ENCODE measurements around the gene C4B.
"Not testable (repeated sequence)": the region's sequence is repeated elsewhere in the genome, so short reads cannot be mapped to it uniquely, and the experiment has no call there.

The C4B gene

GRCh38 chr6:31972709-31973350 is 41.8 kb upstream of the C4B start:
- Mint-ChIP-seq H3K27ac (peak overlapping the region; percentile 100), H3K4me3 (peak overlapping the region; percentile 91), H3K4me1 (peaks cover 35% of the 10 kb centered on the region), H3K9me3 (peaks cover 29% of the 10 kb centered on the region), H3K36me3 (ENCODE audit: low read depth) (peaks cover 46% of the 10 kb centered on the region), H3K27me3 (ENCODE audit: low read depth, poor library complexity) (peaks cover 2% of the 10 kb centered on the region)
- DNase-seq = no peak
- no peak for TF ChIP-seq CTCF (IDR thresholded peaks at IDR 0.05)

- Mint-ChIP-seq H3K9me3 (peaks cover 32% of the 10 kb centered on the region), H3K36me3 (ENCODE audit: low read depth) (peaks cover 51% of the 10 kb centered on the region), H3K4me1 (peaks cover 23% of the 10 kb centered on the region)
- DNase-seq; H3K27me3 Mint-ChIP-seq (ENCODE audit: low read depth, poor library complexity); H3K4me3 Mint-ChIP-seq; H3K27ac Mint-ChIP-seq: not testable (repeated sequence)
These were observed 38.5 kb upstream of the C4B start for GRCh38 chr6:31976065-31976464.

DNA sequence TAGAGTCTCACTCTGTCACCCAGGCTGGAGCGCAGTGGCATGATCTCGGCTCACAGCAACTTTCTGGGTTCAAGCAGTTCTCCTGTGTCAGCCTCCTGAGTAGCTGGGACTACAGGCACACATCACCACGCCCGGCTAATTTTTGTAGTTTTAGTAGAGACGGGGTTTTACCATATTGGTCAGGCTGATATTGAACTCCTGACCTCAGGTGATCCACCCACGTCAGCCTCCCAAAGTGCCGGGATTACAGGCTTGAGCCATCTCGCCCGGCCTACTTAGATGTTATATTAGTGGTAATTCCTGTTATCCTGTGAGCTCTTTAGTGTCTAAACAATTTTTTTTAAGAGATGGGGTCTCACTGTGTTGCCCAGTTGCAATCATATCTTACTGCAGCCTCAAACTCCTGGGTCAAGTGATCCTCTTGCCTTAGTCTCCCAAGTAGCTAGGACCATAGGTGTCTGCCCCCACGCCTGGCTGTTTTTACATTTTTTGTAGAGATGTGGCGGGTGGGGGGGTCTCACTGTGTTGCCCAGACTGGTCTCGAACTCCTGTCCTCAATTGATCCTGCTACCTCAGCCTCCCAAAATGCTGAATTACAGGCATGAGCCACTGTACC is 36.7 kb upstream of the C4B start:
- Mint-ChIP-seq H3K27ac (no peak overlapping the region), H3K9me3 (peaks cover 32% of the 10 kb centered on the region), H3K27me3 (ENCODE audit: low read depth, poor library complexity) (peaks cover 2% of the 10 kb centered on the region), H3K4me1 (peaks cover 10% of the 10 kb centered on the region), H3K36me3 (ENCODE audit: low read depth) (peaks cover 49% of the 10 kb centered on the region), H3K4me3 (no peak overlapping the region)
- no peak for DNase-seq
- TF ChIP-seq CTCF (IDR thresholded peaks at IDR 0.05) = no peak

DNA sequence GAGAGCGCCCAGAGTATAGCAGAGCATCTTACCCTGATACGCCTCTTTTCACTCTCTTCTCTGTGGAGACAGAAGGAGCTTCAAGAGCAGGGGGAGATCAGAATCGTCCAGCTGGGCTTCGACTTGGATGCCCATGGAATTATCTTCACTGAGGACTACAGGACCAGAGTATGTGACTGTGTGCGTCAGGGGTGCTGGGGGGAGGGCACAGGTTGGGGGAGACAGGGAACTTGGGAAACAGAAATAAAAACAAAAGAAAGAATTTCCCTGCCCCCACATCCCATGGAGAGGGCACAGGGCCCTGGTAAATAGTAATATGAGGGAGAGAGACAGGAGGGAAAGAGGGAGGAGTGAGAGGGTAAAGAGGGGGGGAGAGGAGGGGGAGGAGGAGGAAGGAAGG is 35.8 kb upstream of the C4B start:
- H3K4me1 Mint-ChIP-seq = peaks cover under 1% of the 10 kb centered on the region
- H3K36me3 Mint-ChIP-seq (ENCODE audit: low read depth) = peaks cover 39% of the 10 kb centered on the region
- H3K27ac Mint-ChIP-seq = no peak overlapping the region

DNA sequence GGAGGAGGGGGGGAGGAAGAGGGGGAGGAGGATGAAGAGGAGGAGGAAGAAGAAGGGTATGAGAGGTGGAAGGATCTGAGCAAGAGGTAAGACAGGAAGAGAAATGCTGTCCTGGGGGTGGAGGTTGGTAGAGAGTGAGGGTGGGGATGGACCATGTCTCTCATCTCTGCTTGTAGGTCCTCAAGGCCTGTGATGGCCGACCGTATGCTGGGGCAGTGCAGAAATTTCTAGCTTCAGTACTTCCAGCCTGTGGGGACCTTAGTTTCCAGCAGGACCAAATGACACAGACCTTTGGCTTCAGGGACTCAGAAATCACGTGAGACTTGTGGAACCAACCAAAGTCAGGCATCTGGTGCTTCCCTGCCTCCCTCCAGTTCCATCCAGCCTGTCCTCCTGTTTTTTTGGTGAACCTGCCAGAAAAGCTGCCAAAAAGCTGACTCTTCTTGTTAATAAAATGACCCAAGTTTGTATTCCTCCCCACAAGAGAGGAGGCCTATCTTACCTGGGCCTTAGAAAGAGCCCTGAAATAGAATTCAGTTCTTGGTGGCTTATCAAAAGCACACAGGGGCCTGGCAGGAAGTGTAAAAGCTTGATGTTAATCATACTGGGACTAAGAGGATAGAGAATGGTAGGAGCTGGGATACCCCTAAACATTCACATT is 35.2 kb upstream of the C4B start:
- Mint-ChIP-seq H3K4me1 (no peaks in the 10 kb centered on the region), H3K27ac (no peak overlapping the region), H3K27me3 (ENCODE audit: low read depth, poor library complexity) (peaks cover 2% of the 10 kb centered on the region), H3K36me3 (ENCODE audit: low read depth) (peaks cover 34% of the 10 kb centered on the region), H3K4me3 (no peak overlapping the region), H3K9me3 (peaks cover 27% of the 10 kb centered on the region)
- TF ChIP-seq CTCF (IDR thresholded peaks at IDR 0.05) = no peak
- DNase-seq = no peak

More for the DNA sequence above, 35.8 kb upstream of the C4B start:
- TF ChIP-seq CTCF (IDR thresholded peaks at IDR 0.05) = no peak
- DNase-seq = no peak
- Mint-ChIP-seq H3K4me3 (no peak overlapping the region), H3K27me3 (ENCODE audit: low read depth, poor library complexity) (peaks cover 2% of the 10 kb centered on the region), H3K9me3 (peaks cover 32% of the 10 kb centered on the region)

DNA sequence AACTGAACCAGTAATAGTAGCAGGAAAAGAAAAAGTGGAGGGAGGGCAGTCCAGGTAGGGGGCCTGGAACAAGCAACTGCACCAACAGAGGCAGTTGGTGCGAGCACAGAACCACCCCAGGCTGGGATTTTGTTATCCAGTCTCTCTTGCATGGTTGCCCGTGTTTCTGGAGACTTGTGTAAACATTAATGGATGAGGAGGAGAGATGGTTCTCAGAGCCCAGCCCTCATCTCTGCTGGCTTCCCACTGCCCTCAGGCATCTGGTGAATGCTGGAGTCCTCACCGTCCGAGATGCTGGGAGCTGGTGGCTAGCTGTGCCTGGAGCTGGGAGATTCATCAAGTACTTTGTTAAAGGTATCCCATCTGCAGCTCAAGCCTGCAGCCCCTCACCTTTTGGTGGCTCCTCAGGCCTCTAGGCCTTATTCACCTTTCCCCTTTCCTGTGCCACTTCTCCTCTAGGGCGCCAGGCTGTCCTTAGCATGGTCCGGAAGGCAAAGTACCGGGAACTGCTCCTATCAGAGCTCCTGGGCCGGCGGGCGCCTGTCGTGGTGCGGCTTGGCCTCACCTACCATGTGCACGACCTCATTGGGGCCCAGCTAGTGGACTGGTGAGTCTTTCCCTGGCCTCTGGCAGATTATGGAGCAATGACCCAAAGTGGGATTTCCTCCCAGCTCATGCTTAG is 34.3 kb upstream of the C4B start:
- peaks cover 24% of the 10 kb centered on the region for H3K36me3 Mint-ChIP-seq (ENCODE audit: low read depth)
- H3K27me3 Mint-ChIP-seq (ENCODE audit: low read depth, poor library complexity); H3K4me1 Mint-ChIP-seq; DNase-seq; H3K27ac Mint-ChIP-seq; H3K4me3 Mint-ChIP-seq: not testable (repeated sequence)
- H3K9me3 Mint-ChIP-seq = peaks cover 17% of the 10 kb centered on the region

GRCh38 chr6:31980998-31981397 is 33.6 kb upstream of the C4B start:
- not testable (repeated sequence) for H3K4me3 Mint-ChIP-seq; H3K4me1 Mint-ChIP-seq; DNase-seq; H3K27ac Mint-ChIP-seq; H3K27me3 Mint-ChIP-seq (ENCODE audit: low read depth, poor library complexity)
- Mint-ChIP-seq H3K9me3 (peaks cover 14% of the 10 kb centered on the region), H3K36me3 (ENCODE audit: low read depth) (peaks cover 20% of the 10 kb centered on the region)

GRCh38 chr6:31981744-31982143 is 32.9 kb upstream of the C4B start, which contains the start of gene C4A:
Gene C4A (plus strand): TSS chr6:31982057. CDS start chr6:31982108, 51 bp downstream.
- H3K4me3 Mint-ChIP-seq; H3K27ac Mint-ChIP-seq; H3K4me1 Mint-ChIP-seq; H3K27me3 Mint-ChIP-seq (ENCODE audit: low read depth, poor library complexity); DNase-seq: not testable (repeated sequence)
- Mint-ChIP-seq H3K9me3 (peaks cover 12% of the 10 kb centered on the region), H3K36me3 (ENCODE audit: low read depth) (peaks cover 18% of the 10 kb centered on the region)

GRCh38 chr6:31989363-31989762 is 25.2 kb upstream of the C4B start:
- not testable (repeated sequence) for H3K27ac Mint-ChIP-seq; H3K4me3 Mint-ChIP-seq; H3K9me3 Mint-ChIP-seq; H3K4me1 Mint-ChIP-seq; DNase-seq; H3K27me3 Mint-ChIP-seq (ENCODE audit: low read depth, poor library complexity); H3K36me3 Mint-ChIP-seq (ENCODE audit: low read depth)

DNA sequence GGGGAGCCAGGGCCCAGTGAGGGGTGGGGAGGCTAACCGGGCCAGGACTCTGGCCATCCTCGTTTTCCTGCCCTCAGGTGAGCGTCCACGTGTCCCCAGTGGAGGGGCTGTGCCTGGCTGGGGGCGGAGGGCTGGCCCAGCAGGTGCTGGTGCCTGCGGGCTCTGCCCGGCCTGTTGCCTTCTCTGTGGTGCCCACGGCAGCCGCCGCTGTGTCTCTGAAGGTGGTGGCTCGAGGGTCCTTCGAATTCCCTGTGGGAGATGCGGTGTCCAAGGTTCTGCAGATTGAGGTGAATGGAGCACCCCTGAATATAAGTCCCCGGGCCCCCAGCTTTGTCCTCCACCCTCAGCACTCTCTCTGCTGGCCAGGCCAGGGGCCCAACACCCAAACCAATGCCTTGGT is 20.2 kb upstream of the C4B start:
- H3K4me3 Mint-ChIP-seq, H3K4me1 Mint-ChIP-seq: not testable (repeated sequence)

More for the DNA sequence above, 20.2 kb upstream of the C4B start:
- not testable (repeated sequence) for H3K9me3 Mint-ChIP-seq; H3K27me3 Mint-ChIP-seq (ENCODE audit: low read depth, poor library complexity); H3K36me3 Mint-ChIP-seq (ENCODE audit: low read depth); DNase-seq; H3K27ac Mint-ChIP-seq

Measured in nephron progenitor cell (in vitro differentiated cells).